Measurements from ENCODE around the gene ZEB1. TPM values are rescaled to one million over a fixed set of nuclear protein-coding genes. Genes with fewer than 3 reads are reported as not detected.

Gene ZEB1
- total RNA-seq, 1 donor from 2014 or later, result 85.4 TPM

DNA sequence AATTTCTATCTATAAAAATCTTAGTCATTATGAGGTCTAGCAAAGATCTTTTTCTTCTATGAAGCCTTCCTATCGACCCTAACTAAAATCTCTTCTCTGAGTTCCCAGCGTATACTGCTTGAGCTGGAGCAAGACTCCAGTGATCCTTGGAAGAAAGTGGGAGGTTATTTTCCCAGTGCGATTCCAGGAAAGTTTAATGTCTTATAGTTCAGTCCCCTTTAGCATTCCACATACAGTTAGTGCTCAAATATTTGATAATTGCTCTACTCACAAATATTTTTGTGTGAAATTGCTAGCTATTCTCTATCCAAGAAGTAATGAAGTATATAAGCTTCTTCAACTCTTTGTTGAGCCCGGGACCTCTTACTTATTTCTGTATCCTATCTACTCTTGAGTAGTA is 47.7 kb downstream of the ZEB1 start:
- TF ChIP-seq, protein P1, sequence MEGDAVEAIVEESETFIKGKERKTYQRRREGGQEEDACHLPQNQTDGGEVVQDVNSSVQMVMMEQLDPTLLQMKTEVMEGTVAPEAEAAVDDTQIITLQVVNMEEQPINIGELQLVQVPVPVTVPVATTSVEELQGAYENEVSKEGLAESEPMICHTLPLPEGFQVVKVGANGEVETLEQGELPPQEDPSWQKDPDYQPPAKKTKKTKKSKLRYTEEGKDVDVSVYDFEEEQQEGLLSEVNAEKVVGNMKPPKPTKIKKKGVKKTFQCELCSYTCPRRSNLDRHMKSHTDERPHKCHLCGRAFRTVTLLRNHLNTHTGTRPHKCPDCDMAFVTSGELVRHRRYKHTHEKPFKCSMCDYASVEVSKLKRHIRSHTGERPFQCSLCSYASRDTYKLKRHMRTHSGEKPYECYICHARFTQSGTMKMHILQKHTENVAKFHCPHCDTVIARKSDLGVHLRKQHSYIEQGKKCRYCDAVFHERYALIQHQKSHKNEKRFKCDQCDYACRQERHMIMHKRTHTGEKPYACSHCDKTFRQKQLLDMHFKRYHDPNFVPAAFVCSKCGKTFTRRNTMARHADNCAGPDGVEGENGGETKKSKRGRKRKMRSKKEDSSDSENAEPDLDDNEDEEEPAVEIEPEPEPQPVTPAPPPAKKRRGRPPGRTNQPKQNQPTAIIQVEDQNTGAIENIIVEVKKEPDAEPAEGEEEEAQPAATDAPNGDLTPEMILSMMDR (IDR thresholded peaks at IDR 0.05; ENCODE audit: borderline replicate concordance), result no peak
- Histone ChIP-seq H3K4me3 (no peak overlapping the region), H3K9me3 (replicated peaks) (no peaks in the 10 kb centered on the region), H3K36me3 (peaks cover 17% of the 10 kb centered on the region), H3K27me3 (ENCODE audit: low read depth) (no peaks in the 10 kb centered on the region), H3K4me1 (peaks cover 24% of the 10 kb centered on the region), H3K27ac (replicated peaks) (no peak overlapping the region)
- intact Hi-C loops (cut with micrococcal nuclease), result no loop called here
- DNase-seq, result no peak

DNA sequence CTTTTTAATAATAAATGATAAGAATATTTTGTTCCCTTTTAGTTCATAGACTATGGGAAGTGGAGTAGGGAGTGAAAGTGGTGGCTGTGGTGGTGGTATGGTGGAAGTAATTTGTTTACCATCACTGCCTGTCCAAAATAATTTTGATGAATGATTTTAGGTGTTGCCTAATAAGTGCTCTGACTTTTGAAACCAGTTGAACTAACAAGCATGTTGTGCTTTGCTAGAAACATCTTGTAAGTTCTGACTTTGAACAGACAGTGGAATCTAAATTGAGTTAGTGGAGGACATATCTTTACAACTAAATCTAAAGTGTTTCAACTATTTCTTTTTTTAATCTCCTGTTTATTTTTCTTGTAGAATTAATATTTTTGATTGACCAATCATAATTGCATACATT is 49.7 kb downstream of the ZEB1 start:
- no peaks in the 10 kb centered on the region for H3K27me3 ChIP-seq (ENCODE audit: low read depth)
- DNase-seq, result no peak
- H3K4me1 ChIP-seq, result peaks cover 43% of the 10 kb centered on the region
- H3K27ac ChIP-seq (replicated peaks), result no peak overlapping the region
- no peaks in the 10 kb centered on the region for H3K9me3 ChIP-seq (replicated peaks)
- no peak overlapping the region for H3K4me3 ChIP-seq
- peaks cover 5% of the 10 kb centered on the region for H3K36me3 ChIP-seq
- TF ChIP-seq, protein P1 (IDR thresholded peaks at IDR 0.05; ENCODE audit: borderline replicate concordance), result no peak
- intact Hi-C loops (cut with micrococcal nuclease), result no loop called here

DNA sequence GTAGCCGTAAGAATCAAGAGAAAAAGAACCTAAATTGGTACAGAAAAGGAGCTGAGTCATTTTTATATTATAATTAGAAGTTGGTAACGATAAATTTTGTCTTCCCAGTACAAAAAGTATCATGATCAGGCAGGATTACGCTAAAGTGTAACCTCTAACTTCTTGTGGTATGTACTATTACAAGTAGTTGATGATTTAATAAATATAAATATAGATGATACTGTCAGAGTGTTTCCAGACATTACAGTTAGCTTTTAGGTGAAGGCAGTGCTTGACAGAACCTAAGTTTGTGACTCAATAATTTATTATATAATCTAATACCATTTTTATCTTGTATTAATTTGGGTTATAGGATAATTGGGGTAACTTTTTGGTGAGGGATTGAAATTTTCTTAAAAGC is 53.4 kb downstream of the ZEB1 start:
- Histone ChIP-seq H3K4me1 (peaks cover 54% of the 10 kb centered on the region), H3K27me3 (ENCODE audit: low read depth) (no peaks in the 10 kb centered on the region), H3K27ac (replicated peaks) (no peak overlapping the region), H3K4me3 (no peak overlapping the region), H3K36me3 (no peaks in the 10 kb centered on the region), H3K9me3 (replicated peaks) (no peaks in the 10 kb centered on the region)
- intact Hi-C loops (cut with micrococcal nuclease), result no loop called here
- DNase-seq, result no peak
- TF ChIP-seq, protein P1 (IDR thresholded peaks at IDR 0.05; ENCODE audit: borderline replicate concordance), result no peak

DNA sequence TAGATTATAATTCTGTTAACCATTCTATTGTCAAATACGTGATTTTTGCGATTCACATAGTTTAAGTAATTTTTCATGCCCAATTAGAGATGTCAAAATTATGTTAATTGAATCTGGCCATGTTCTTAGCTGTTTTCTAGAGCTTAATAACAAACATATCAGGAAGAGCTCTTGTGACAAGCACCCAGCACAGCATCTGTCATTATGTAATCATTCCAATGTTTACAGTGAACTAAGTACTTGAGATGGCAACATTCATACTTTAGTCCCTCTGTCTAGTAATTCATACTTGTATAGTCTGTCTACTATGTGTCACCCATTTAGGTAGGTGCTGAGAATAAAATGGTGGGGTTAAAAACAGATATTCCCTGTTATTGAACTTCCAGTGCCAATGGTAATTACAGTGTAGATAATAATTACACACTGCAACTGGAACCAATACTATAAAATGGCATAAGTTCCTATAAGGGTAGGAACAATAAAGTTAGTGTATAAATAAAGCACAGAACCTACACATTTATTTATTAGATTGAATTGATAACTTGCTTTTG is 55.2 kb downstream of the ZEB1 start:
- Histone ChIP-seq H3K4me3 (no peak overlapping the region), H3K27me3 (ENCODE audit: low read depth) (no peaks in the 10 kb centered on the region), H3K27ac (replicated peaks) (no peak overlapping the region), H3K36me3 (no peaks in the 10 kb centered on the region), H3K4me1 (peaks cover 54% of the 10 kb centered on the region), H3K9me3 (replicated peaks) (no peaks in the 10 kb centered on the region)
- no peak for DNase-seq
- intact Hi-C loops (cut with micrococcal nuclease), result no loop called here
- TF ChIP-seq, protein P1 (IDR thresholded peaks at IDR 0.05; ENCODE audit: borderline replicate concordance), result no peak

DNA sequence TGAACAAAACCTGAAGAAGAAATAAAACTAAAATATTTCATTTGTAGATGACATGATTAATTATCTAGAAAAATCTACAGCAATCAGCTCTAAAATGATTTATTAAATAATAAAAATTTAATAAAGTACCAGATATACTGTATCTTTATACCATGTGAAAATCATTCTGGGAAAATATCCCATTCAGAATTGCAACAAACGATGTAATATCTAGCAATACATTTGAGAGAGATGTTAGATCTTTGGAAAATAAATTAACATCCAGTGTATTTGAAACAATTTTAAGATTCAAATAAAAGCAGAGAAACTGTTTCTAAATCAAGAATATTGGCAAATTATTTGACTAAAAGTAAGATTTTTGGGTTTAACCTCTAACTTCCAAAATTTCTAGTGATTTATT is 62.2 kb downstream of the ZEB1 start:
- H3K27me3 ChIP-seq (ENCODE audit: low read depth), result no peaks in the 10 kb centered on the region
- no peak overlapping the region for H3K27ac ChIP-seq (replicated peaks)
- TF ChIP-seq, protein P1 (IDR thresholded peaks at IDR 0.05; ENCODE audit: borderline replicate concordance), result no peak
- intact Hi-C loops (cut with micrococcal nuclease), result no loop called here
- H3K36me3 ChIP-seq, result no peaks in the 10 kb centered on the region
- H3K9me3 ChIP-seq (replicated peaks), result no peaks in the 10 kb centered on the region
- H3K4me3 ChIP-seq, result no peak overlapping the region
- DNase-seq, result no peak
- H3K4me1 ChIP-seq, result peaks cover 40% of the 10 kb centered on the region

Data from left ventricle myocardium inferior (tissue), 1 donor.